Motor neuron (in vitro differentiated cells): ENCODE data around the gene IGF1R. TPM values are rescaled to one million over a fixed set of nuclear protein-coding genes. Genes with fewer than 3 reads are reported as not detected.

ENCODE experiments used
- ATAC-seq, 8 experiments: fragments of 200-7000 bp; cut with Tn5 transposase; replicated peaks in 6 of 8; 2 replicates each; pipeline ENCODE4 v1.8.0; 2021; ENCODE audit warnings: mild to moderate bottlenecking in 8 of 8, moderate library complexity in 8 of 8
- H3K27ac ChIP-seq, 2 donors: fragments of 250-450 bp; sonication (Bioruptor Pico); 2 replicates each; pipeline ENCODE4 v1.9.0; 2021; ENCODE audit warnings: antibody characterized with exemption in 2 of 2, mild to moderate bottlenecking in 2 of 2, moderate library complexity in 1 of 2
- H3K4me1 ChIP-seq, 2 donors: fragments of 250-450 bp; sonication (Bioruptor Pico); replicated peaks in 1 of 2; 2 replicates each; pipeline ENCODE4 v1.6.1; 2021; ENCODE audit warnings: antibody characterized with exemption in 2 of 2, mild to moderate bottlenecking in 2 of 2, moderate library complexity in 1 of 2
- H3K4me3 ChIP-seq, 5 donors: fragments of 250-450 bp; sonication (Bioruptor Pico); 2 replicates each; pipeline ENCODE4 v1.9.0; 2021; ENCODE audit warnings: antibody characterized with exemption in 5 of 5, mild to moderate bottlenecking in 5 of 5, moderate library complexity in 4 of 5
- WGBS, 10 experiments: fragments of 450-650 bp; shearing (Covaris generic); methylation state at CpG; one replicate each; pipeline ENCODE4 v1.0.0; 2022; 5-methylcytosine and 5-hydroxymethylcytosine counted together
- in situ Hi-C, 9 experiments: fragments of 400-800 bp; cut with MboI; loops; one replicate each; pipeline ENCODE4 v1.15.0; 2021; ENCODE audit warnings: low sequenced_read_pairs in 9 of 9, low pct_unique_long_range_greater_than_20kb in 2 of 9; ENCODE audit not compliant: unreplicated experiment in 9 of 9
- total RNA-seq, 8 experiments: library from RNA; unstranded; fragments of 300-600 nt; gene quantifications; 2 replicates each; pipeline versions ENCODE4 v1.2.3 to v1.2.4, GENCODE V29; 2022

The IGF1R gene
- total RNA-seq, 8 experiments from 2014 or later = 12.5 to 43.5 (median 26.1) TPM

GRCh38 chr15:98798375-98798893 lies 150.1 kb downstream of the IGF1R start:
- Histone ChIP-seq H3K4me1 (peaks cover 48 to 55% of the 10 kb centered on the region in 2 donors), H3K4me3 (no peak overlapping the region), H3K27ac (no peak overlapping the region)
- in situ Hi-C loops = no loop called here
- WGBS, 10 experiments = 36 to 100% (median 89%) methylated on average over 1 to 5 of the region's 6 CpGs; no CpG with 5 or more reads in 2 of the 10 experiments
- ATAC-seq = no peak

GRCh38 chr15:98799461-98800390 lies 151.4 kb downstream of the IGF1R start:
- in situ Hi-C loops = no loop called here
- WGBS, 10 experiments = 0 to 47% (median 15%) methylated on average over 1 to 8 of the region's 11 CpGs; no CpG with 5 or more reads in 1 of the 10 experiments
- ATAC-seq = peak; percentile 10 to 48 (median 38)
- peak overlapping the region; percentile 78 to 86 for H3K27ac ChIP-seq
- H3K4me3 ChIP-seq = peak overlapping the region in 3 of 5 donors; percentile 17 to 22 (median 18)
- H3K4me1 ChIP-seq = peaks cover 38 to 43% of the 10 kb centered on the region in 2 donors

DNA sequence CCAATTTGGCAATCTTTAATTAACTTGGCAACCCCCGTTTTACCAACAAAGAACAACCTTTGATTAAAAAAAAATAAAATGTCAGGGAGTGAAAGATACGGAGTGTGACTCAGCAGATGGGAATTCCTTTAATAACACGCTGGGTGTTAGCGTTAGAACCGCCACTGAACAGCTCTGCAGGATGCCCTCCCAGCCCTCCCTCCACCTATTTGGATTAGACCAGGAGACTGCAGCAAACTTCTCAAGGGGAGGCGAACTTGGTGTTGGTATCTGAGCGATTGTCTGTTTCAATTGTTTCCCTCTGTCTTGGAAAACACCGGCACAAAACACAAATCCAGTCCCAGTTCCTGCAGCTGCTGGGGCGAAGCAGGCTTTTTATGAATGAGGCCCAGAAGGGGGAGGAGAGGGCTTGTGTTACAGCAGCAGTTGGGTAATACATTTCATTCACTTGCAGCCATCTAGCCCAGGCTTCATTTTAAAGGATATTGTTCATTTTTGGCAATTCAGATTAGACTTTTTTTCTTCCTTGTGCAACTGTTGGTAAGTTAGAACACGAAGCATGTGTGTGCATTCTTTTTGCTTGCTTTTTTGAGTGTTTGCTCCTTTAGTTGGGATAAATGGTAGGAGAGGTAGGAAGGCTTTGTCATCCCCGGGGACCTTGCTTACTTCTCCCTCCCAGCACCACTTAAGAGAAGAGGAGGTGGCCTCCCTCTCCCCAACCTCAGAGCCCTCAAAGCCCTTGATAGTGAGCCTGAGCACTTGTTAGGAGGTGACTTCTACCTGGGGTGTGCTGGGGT lies 152.3 kb downstream of the IGF1R start:
- H3K4me1 ChIP-seq = peaks cover 36 to 40% of the 10 kb centered on the region in 2 donors
- in situ Hi-C loops = no loop called here

DNA sequence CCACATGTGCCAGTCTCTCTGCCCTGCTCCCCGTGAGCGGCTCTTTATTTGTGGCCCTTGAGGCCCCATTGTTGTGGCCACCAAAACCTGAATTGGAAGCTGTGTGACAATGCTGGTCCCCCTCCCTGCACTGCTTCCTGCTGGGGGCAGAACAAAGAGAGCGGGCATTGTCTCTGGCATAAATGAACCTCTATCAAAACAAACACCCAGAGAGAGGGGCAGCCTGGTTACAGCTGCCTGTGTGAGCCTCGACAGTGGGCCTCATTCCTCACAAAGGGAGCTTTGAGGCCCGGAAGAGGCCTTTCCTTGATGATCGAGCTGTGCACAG lies 152.9 kb downstream of the IGF1R start:
- Histone ChIP-seq H3K27ac (peak overlapping the region; percentile 86 to 88), H3K4me1 (peaks cover 36 to 39% of the 10 kb centered on the region in 2 donors), H3K4me3 (peak overlapping the region in 3 of 5 donors; percentile 4 to 22 (median 18))
- 10 to 80% (median 20%) methylated on average over 2 of the region's 6 CpGs; no CpG with 5 or more reads in 7 of the 10 experiments for WGBS, 10 experiments
- in situ Hi-C loops = no loop called here
- ATAC-seq = peak in 5 of 8 experiments; percentile 61 to 69 (median 64)

More for the DNA sequence above, 152.3 kb downstream of the IGF1R start:
- Histone ChIP-seq H3K4me3 (peak overlapping the region in 4 of 5 donors; percentile 4 to 22 (median 12)), H3K27ac (peak overlapping the region; percentile 86 to 88)
- ATAC-seq = peak; percentile 73 to 94 (median 78)
- 0 to 9% (median 2%) methylated on average over 1 to 10 of the region's 11 CpGs for WGBS, 10 experiments

GRCh38 chr15:98802187-98802586 lies 153.8 kb downstream of the IGF1R start:
- H3K4me3 ChIP-seq = no peak overlapping the region
- peak overlapping the region in 1 of 2 donors; percentile 88 for H3K27ac ChIP-seq
- WGBS, 10 experiments = 90 to 100% (median 95%) methylated on average over 1 to 5 of the region's 6 CpGs; no CpG with 5 or more reads in 2 of the 10 experiments
- H3K4me1 ChIP-seq = peaks cover 31 to 39% of the 10 kb centered on the region in 2 donors
- in situ Hi-C loops = no loop called here
- ATAC-seq = no peak

DNA sequence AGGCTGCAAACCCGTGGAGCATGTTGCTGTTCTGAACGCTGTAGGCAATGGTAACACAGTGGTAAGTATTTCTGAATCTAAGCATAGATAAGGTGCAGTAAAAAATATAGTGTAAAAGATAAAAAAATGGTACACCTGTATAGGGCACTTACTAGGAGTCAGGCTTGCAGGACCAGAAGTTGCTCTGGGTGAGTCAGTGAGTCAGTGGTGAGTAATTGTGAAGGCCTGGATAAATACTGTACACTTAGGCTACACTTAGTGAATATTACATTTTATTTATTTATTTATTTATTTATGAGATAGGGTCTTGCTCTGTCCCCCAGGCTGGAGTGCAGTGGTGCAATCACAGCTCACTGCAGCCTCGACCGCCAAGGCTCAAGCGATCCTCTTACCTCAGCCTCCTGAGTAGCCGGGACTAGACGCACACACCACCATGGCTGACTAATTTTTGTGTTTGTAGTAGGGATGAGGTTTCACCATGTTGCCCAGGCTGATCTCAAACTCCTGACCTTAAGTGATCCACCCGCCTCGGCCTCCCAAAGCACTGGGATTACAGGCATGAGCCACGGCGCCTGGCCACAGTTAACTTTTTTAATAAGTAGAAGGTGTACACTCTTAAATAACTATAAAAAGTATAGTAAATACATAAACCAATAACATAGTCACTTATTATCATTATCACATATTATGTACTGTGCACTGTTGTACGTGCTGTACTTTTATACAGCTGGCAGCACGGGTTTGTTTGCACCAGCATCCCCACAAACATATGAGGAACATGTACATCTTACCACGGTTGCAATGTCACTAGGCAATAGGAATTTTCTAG lies 155.1 kb downstream of the IGF1R start:
- Histone ChIP-seq H3K4me1 (peaks cover 31 to 39% of the 10 kb centered on the region in 2 donors), H3K27ac (no peak overlapping the region), H3K4me3 (no peak overlapping the region)
- in situ Hi-C loops = no loop called here
- 75 to 100% (median 100%) methylated on average over 1 to 12 of the region's 14 CpGs for WGBS, 10 experiments
- ATAC-seq = no peak

DNA sequence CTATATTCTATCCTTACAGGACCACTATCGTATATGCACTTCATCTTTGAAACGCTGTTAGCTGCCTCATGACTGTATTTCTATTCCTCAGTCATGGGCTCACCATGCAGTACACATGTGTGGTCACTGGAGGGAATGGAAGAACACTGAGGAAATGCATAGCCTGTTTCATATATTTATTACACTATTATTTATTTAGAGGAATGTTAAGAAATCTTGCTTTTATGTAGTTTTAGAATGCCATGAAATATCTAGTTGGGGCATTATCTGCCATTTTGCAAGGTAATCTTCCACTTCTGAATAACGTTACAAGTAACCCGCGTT lies 155.7 kb downstream of the IGF1R start:
- no peak overlapping the region for H3K4me3 ChIP-seq
- ATAC-seq = no peak
- peaks cover 28 to 35% of the 10 kb centered on the region in 2 donors for H3K4me1 ChIP-seq
- WGBS, 10 experiments = 80 to 100% (median 96%) methylated on average over 1 to 5 of the region's 5 CpGs
- in situ Hi-C loops = no loop called here
- no peak overlapping the region for H3K27ac ChIP-seq

DNA sequence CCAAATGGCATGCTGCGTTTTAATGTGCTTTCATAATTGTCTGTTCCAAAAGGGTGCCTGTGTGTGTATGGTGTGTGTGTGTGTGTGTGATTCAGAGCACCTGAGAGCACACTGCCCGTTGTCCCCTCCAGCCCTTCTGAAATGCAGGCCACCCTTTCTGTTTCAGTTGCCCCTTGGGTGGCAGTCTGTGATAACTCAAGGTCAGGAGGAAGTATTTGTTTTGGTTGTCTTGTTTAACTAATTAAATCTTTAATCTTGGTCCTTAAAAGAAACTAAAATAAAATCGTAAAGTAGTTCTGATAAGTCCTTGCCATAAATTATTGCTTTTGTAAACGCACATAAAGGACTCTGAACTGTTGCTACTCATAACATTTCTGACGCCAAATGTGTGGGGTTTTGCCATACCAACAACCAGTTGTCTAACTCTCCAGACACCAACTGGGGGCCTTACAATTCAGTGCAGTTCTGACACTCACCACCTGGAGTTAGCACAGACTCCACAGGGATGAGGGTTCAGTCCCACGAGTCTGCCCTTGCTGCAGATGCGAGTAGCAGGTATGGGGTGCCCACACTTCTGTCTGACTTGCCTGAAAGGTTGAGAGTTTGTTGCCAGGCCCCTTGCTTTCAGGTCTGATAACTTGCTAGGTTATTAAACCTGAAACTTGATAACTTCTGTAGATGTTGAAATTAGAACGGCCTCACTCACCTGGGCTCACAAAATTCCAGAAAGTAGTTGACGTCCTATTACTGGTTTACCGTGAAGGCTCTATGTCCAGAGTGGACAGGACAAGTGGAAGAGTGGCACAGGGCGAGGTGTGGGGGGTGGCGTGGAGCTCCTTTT lies 157.3 kb downstream of the IGF1R start:
- H3K27ac ChIP-seq = no peak overlapping the region
- peak in 1 of 8 experiments; percentile 55 for ATAC-seq
- in situ Hi-C loops = no loop called here
- WGBS, 10 experiments = 77 to 100% (median 90%) methylated on average over 1 to 7 of the region's 12 CpGs; no CpG with 5 or more reads in 1 of the 10 experiments
- no peak overlapping the region for H3K4me3 ChIP-seq
- H3K4me1 ChIP-seq = peaks cover 18 to 20% of the 10 kb centered on the region in 2 donors

GRCh38 chr15:98806275-98806895 lies 158.0 kb downstream of the IGF1R start:
- no peak overlapping the region for H3K4me3 ChIP-seq
- H3K4me1 ChIP-seq = peaks cover 12 to 13% of the 10 kb centered on the region in 2 donors
- H3K27ac ChIP-seq = no peak overlapping the region
- WGBS, 10 experiments = 85 to 100% (median 86%) methylated on average over 2 to 7 of the region's 9 CpGs; no CpG with 5 or more reads in 2 of the 10 experiments
- in situ Hi-C loops = no loop called here
- ATAC-seq = peak in 1 of 8 experiments; percentile 36

- peak in 2 of 8 experiments; percentile 47 to 86 for ATAC-seq
- 30 to 100% (median 89%) methylated on average over 2 to 4 of the region's 4 CpGs; no CpG with 5 or more reads in 3 of the 10 experiments for WGBS, 10 experiments
- in situ Hi-C loops = no loop called here
Measured at GRCh38 chr15:98807262-98807661, 158.9 kb downstream of the IGF1R start.

DNA sequence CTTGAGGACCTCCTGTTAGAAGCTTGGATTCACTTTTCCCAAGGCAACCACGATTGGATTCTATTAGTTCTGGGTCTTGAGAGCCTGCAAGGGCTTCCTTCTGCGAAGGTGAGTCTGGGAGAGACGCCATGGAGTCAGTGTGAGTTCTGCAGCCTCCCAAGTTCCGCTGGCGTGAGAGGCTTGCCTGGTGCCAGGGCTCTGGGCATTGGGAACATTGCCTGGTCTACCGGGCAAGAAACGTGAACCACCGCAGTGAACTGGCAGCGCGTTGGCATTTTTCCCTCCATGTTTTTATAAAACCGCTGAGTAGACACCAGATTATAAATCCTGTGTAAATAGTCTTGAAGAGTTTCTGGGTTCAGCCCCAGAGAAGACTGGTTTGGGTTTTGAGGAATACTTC lies 160.9 kb downstream of the IGF1R start:
- 90 to 100% (median 100%) methylated on average over 1 to 6 of the region's 11 CpGs; no CpG with 5 or more reads in 5 of the 10 experiments for WGBS, 10 experiments
- Histone ChIP-seq H3K4me1 (peaks cover 0 to 4% of the 10 kb centered on the region in 2 donors), H3K4me3 (no peak overlapping the region), H3K27ac (no peak overlapping the region)
- in situ Hi-C loops = no loop called here
- ATAC-seq = no peak

More at GRCh38 chr15:98807262-98807661, 158.9 kb downstream of the IGF1R start:
- no peak overlapping the region for H3K4me3 ChIP-seq
- peaks cover 3 to 4% of the 10 kb centered on the region in 2 donors for H3K4me1 ChIP-seq
- no peak overlapping the region for H3K27ac ChIP-seq
